ENCODE measurements around the gene HOXA7.
A peak's percentile ranks its signal among the peaks of the same experiment; 100 is the strongest.

HOXA7 gene

GRCh38 chr7:27202018-27202861 is 45.8 kb upstream of the HOXA7 start:
- no peak overlapping the region for H3K4me3 ChIP-seq (ENCODE audit: low read depth, low read length)

GRCh38 chr7:27201580-27202017 is 45.1 kb upstream of the HOXA7 start:
- H3K4me3 ChIP-seq (ENCODE audit: low read depth, low read length): no peak overlapping the region
- TF ChIP-seq CTCF (IDR thresholded peaks at IDR 0.05; ENCODE audit: insufficient read depth, low read depth, low read length, missing control alignments): no peak
- no peak for DNase-seq (ENCODE audit: low read depth)

More at GRCh38 chr7:27202018-27202861, 45.8 kb upstream of the HOXA7 start:
- DNase-seq (ENCODE audit: low read depth): no peak
- TF ChIP-seq CTCF (IDR thresholded peaks at IDR 0.05; ENCODE audit: insufficient read depth, low read depth, low read length, missing control alignments): no peak

- no peak for DNase-seq (ENCODE audit: low read depth)
- no peak for TF ChIP-seq CTCF (IDR thresholded peaks at IDR 0.05; ENCODE audit: insufficient read depth, low read depth, low read length, missing control alignments)
- H3K4me3 ChIP-seq (ENCODE audit: low read depth, low read length): 0 out of 2 replicates have a peak overlapping the region, but pooled peaks have one; percentile 30
Observed at GRCh38 chr7:27200761-27201579, 44.5 kb upstream of the HOXA7 start.

- DNase-seq (ENCODE audit: low read depth): no peak
- no peak for TF ChIP-seq CTCF (IDR thresholded peaks at IDR 0.05; ENCODE audit: insufficient read depth, low read depth, low read length, missing control alignments)
- H3K4me3 ChIP-seq (ENCODE audit: low read depth, low read length): peak within 1 kb of the TSS; percentile 34
Observed at GRCh38 chr7:27199849-27200760, 43.6 kb upstream of the HOXA7 start, which contains the start of gene HOXA13. Gene HOXA13 (minus strand): TSS chr7:27200091. CDS start chr7:27200077, 14 bp downstream.

- no peak for TF ChIP-seq CTCF (IDR thresholded peaks at IDR 0.05; ENCODE audit: insufficient read depth, low read depth, low read length, missing control alignments)
- no peak for DNase-seq (ENCODE audit: low read depth)
- H3K4me3 ChIP-seq (ENCODE audit: low read depth, low read length): no peak overlapping the region
Observed at GRCh38 chr7:27198871-27199801, 42.7 kb upstream of the HOXA7 start.

Measured in GM12865 (cell line).